Adrenal gland (tissue), 5 donors: ENCODE measurements around the gene ZDHHC11B.
"Not testable (repeated sequence)": the region's sequence is repeated elsewhere in the genome, so short reads cannot be mapped to it uniquely, and the experiment has no call there.

Source experiments
- POLR2A ChIP-seq, 2 donors: fragments of 450-650 bp; IDR thresholded peaks; one replicate each; pipeline ENCODE4 v1.6.1; 2017; ENCODE audit warnings: antibody characterized with exemption in 2 of 2, mild to moderate bottlenecking in 2 of 2, moderate library complexity in 1 of 2
- TF ChIP-seq, protein P1 (sequence below), 6 experiments: fragments of 450-650 bp in 4 of 6; fragments of 200-600 bp in 2 of 6; sonication (generic) in 1 of 6; IDR thresholded peaks; 1 replicate in 5 of 6; 2 replicates in 1 of 6; pipeline versions ENCODE4 v1.5.1 to v1.8.0; 2016 to 2021; ENCODE audit warnings: antibody characterized with exemption in 6 of 6, mild to moderate bottlenecking in 2 of 6, moderate library complexity in 1 of 6
- donor health status: DM: no; HTN: no; CAD: no.

- TF ChIP-seq, protein P1, sequence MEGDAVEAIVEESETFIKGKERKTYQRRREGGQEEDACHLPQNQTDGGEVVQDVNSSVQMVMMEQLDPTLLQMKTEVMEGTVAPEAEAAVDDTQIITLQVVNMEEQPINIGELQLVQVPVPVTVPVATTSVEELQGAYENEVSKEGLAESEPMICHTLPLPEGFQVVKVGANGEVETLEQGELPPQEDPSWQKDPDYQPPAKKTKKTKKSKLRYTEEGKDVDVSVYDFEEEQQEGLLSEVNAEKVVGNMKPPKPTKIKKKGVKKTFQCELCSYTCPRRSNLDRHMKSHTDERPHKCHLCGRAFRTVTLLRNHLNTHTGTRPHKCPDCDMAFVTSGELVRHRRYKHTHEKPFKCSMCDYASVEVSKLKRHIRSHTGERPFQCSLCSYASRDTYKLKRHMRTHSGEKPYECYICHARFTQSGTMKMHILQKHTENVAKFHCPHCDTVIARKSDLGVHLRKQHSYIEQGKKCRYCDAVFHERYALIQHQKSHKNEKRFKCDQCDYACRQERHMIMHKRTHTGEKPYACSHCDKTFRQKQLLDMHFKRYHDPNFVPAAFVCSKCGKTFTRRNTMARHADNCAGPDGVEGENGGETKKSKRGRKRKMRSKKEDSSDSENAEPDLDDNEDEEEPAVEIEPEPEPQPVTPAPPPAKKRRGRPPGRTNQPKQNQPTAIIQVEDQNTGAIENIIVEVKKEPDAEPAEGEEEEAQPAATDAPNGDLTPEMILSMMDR (IDR thresholded peaks at IDR 0.05), result not testable (repeated sequence)
- TF ChIP-seq POLR2A (IDR thresholded peaks at IDR 0.05), result not testable (repeated sequence)
Observed at GRCh38 chr5:734145-734544, 50.4 kb downstream of the ZDHHC11B start.
